Suprapubic skin (tissue), 4 donors: ENCODE results near the gene MAML1. TPM values are rescaled to one million over a fixed set of nuclear protein-coding genes. Genes with fewer than 3 reads are reported as not detected.
A peak's percentile ranks its signal among the peaks of the same experiment; 100 is the strongest.

Experiments used
- DNase-seq, 2 donors: peaks; one replicate each; pipeline ENCODE4 v3.0.0-alpha.2; 2019; ENCODE audit warnings: low spot score in 2 of 2
- H3K27ac ChIP-seq: fragments of 200-600 bp; sonication (generic); one replicate; pipeline ENCODE4 v1.5.1; 2019
- H3K27me3 ChIP-seq: fragments of 200-600 bp; sonication (generic); one replicate; pipeline ENCODE4 v1.5.1; 2019
- H3K36me3 ChIP-seq: fragments of 200-600 bp; sonication (generic); one replicate; pipeline ENCODE4 v1.5.1; 2019
- H3K4me1 ChIP-seq: fragments of 200-600 bp; sonication (generic); one replicate; pipeline ENCODE4 v1.5.1; 2019
- H3K4me3 ChIP-seq: fragments of 200-600 bp; sonication (generic); one replicate; pipeline ENCODE4 v1.5.1; 2019; ENCODE audit warnings: mild to moderate bottlenecking
- H3K9me3 ChIP-seq: fragments of 200-600 bp; sonication (generic); one replicate; pipeline ENCODE4 v1.5.1; 2019
- CTCF ChIP-seq, 2 donors: fragments of 200-600 bp in 1 of 2; fragments of 450-650 bp in 1 of 2; sonication (generic) in 1 of 2; IDR thresholded peaks; one replicate each; pipeline ENCODE4 v1.5.1; 2016 to 2019; ENCODE audit warnings: antibody characterized with exemption in 2 of 2, mild to moderate bottlenecking in 1 of 2, moderate library complexity in 1 of 2
- EP300 ChIP-seq: sonication (generic); formaldehyde crosslinking; IDR thresholded peaks from one replicate; pipeline ENCODE4 v1.6.1; 2017; ENCODE audit warnings: antibody characterized with exemption
- POLR2A ChIP-seq, 2 donors: fragments of 450-650 bp; IDR thresholded peaks; one replicate each; pipeline ENCODE4 v1.6.1; 2017; ENCODE audit warnings: antibody characterized with exemption in 2 of 2, mild to moderate bottlenecking in 2 of 2, moderate library complexity in 2 of 2
- POLR2AphosphoS5 ChIP-seq, 3 donors: sonication (generic); formaldehyde crosslinking; IDR thresholded peaks; one replicate each; pipeline ENCODE4 v1.6.1; 2017; ENCODE audit warnings: antibody characterized with exemption in 3 of 3
- WGBS: methylation state at CpG from one replicate; pipeline ENCODE4 v1.1.5; 2018; 5-methylcytosine and 5-hydroxymethylcytosine counted together
- total RNA-seq, 4 donors: library from RNA; depleted of rRNA; stranded (reverse); fragments of >200 nt; gene quantifications; one replicate each; pipeline ENCODE4 v1.1.0, GENCODE V29; 2016

The MAML1 gene
- total RNA-seq, 4 donors from 2014 or later = 26.5 to 45.0 (median 38.6) TPM

- Histone ChIP-seq H3K27me3 (no peaks in the 10 kb centered on the region), H3K36me3 (peaks cover 41% of the 10 kb centered on the region), H3K27ac (peak overlapping the region; percentile 84), H3K4me3 (peak overlapping the region; percentile 69), H3K4me1 (peaks cover 59% of the 10 kb centered on the region), H3K9me3 (no peaks in the 10 kb centered on the region)
- DNase-seq = peak in 1 of 2 donors; percentile 77
- 73% methylated on average over 21 of the region's 21 CpGs for WGBS
- TF ChIP-seq CTCF (IDR thresholded peaks at IDR 0.05) (no peak), EP300 (no peak), POLR2AphosphoS5 (IDR thresholded peaks at IDR 0.05) (no peak)
Measured at GRCh38 chr5:179796877-179797608, 64.4 kb downstream of the MAML1 start.

GRCh38 chr5:179797741-179798140 lies 65.1 kb downstream of the MAML1 start:
- peaks cover 41% of the 10 kb centered on the region for H3K36me3 ChIP-seq
- 88% methylated on average over 17 of the region's 30 CpGs for WGBS
- peak in 1 of 2 donors; percentile 71 for DNase-seq
- H3K9me3 ChIP-seq = no peaks in the 10 kb centered on the region
- H3K4me1 ChIP-seq = peaks cover 60% of the 10 kb centered on the region
- TF ChIP-seq POLR2AphosphoS5 (IDR thresholded peaks at IDR 0.05) = no peak
- no peak for TF ChIP-seq CTCF (IDR thresholded peaks at IDR 0.05)
- TF ChIP-seq EP300 = no peak
- no peak overlapping the region for H3K4me3 ChIP-seq
- H3K27me3 ChIP-seq = no peaks in the 10 kb centered on the region
- H3K27ac ChIP-seq = no peak overlapping the region

- Histone ChIP-seq H3K27ac (no peak overlapping the region), H3K36me3 (peaks cover 41% of the 10 kb centered on the region)
- 100% methylated on average over 1 of the region's 23 CpGs for WGBS
Measured at GRCh38 chr5:179798144-179798770, 65.6 kb downstream of the MAML1 start.

GRCh38 chr5:179798771-179799643 lies 66.4 kb downstream of the MAML1 start:
- TF ChIP-seq CTCF (IDR thresholded peaks at IDR 0.05) (no peak), POLR2A (IDR thresholded peaks at IDR 0.05) (no peak), EP300 (no peak), POLR2AphosphoS5 (IDR thresholded peaks at IDR 0.05) (no peak)
- Histone ChIP-seq H3K27me3 (no peaks in the 10 kb centered on the region), H3K9me3 (no peaks in the 10 kb centered on the region), H3K27ac (no peak overlapping the region), H3K4me1 (peaks cover 61% of the 10 kb centered on the region), H3K36me3 (peaks cover 41% of the 10 kb centered on the region), H3K4me3 (no peak overlapping the region)
- WGBS = 98% methylated on average over 10 of the region's 36 CpGs
- peak in 1 of 2 donors; percentile 77 for DNase-seq

More at GRCh38 chr5:179798144-179798770, 65.6 kb downstream of the MAML1 start:
- peak in 1 of 2 donors; percentile 72 for DNase-seq
- TF ChIP-seq POLR2A (IDR thresholded peaks at IDR 0.05) = no peak
- TF ChIP-seq CTCF (IDR thresholded peaks at IDR 0.05) = no peak
- TF ChIP-seq EP300 = no peak
- no peak for TF ChIP-seq POLR2AphosphoS5 (IDR thresholded peaks at IDR 0.05)
- Histone ChIP-seq H3K4me3 (no peak overlapping the region), H3K9me3 (no peaks in the 10 kb centered on the region), H3K4me1 (peaks cover 61% of the 10 kb centered on the region), H3K27me3 (no peaks in the 10 kb centered on the region)

- no peak for TF ChIP-seq EP300
- no peak for TF ChIP-seq CTCF (IDR thresholded peaks at IDR 0.05)
- no peak for TF ChIP-seq POLR2A (IDR thresholded peaks at IDR 0.05)
- no peak for TF ChIP-seq POLR2AphosphoS5 (IDR thresholded peaks at IDR 0.05)
- Histone ChIP-seq H3K36me3 (peaks cover 41% of the 10 kb centered on the region), H3K4me1 (peaks cover 61% of the 10 kb centered on the region), H3K27ac (no peak overlapping the region), H3K27me3 (no peaks in the 10 kb centered on the region), H3K4me3 (no peak overlapping the region), H3K9me3 (no peaks in the 10 kb centered on the region)
- 83% methylated on average over 5 of the region's 5 CpGs for WGBS
- DNase-seq = peak in 1 of 2 donors; percentile 70
Measured at GRCh38 chr5:179799644-179799973, 67.0 kb downstream of the MAML1 start.
